SK-N-SH (cell line): ENCODE data around the gene RIMS3.

ENCODE experiments used
- EP300 ChIP-seq, 2 experiments: IDR thresholded peaks; 2 replicates each; pipeline versions ENCODE4 v1.4.0 to v1.6.1; 2012; ENCODE audit warnings: borderline replicate concordance in 1 of 2, low read depth in 1 of 2, low read length in 1 of 2
- EZH2phosphoT487 ChIP-seq: fragments of 200-600 bp; sonication (generic); IDR thresholded peaks from 2 replicates; pipeline ENCODE4 v1.6.1; 2017; ENCODE audit warnings: low read depth, mixed run types, mild to moderate bottlenecking, antibody characterized with exemption, moderate library complexity, borderline replicate concordance
- POLR2AphosphoS5 ChIP-seq: IDR thresholded peaks from 2 replicates; pipeline ENCODE4 v1.6.1; 2012; ENCODE audit warnings: low read depth, low read length
- RAD21 ChIP-seq: IDR thresholded peaks from 2 replicates; pipeline ENCODE4 v1.6.1; 2012; ENCODE audit warnings: mild to moderate bottlenecking, low read length
- SIN3A ChIP-seq: IDR thresholded peaks from 2 replicates; pipeline ENCODE4 v1.6.1; 2012; ENCODE audit warnings: low read depth, mild to moderate bottlenecking, low read length, moderate library complexity, borderline replicate concordance
- SMC3 ChIP-seq: IDR thresholded peaks from 2 replicates; pipeline ENCODE4 v1.6.1; 2012; ENCODE audit warnings: low read depth, low read length, improper control_type of control experiment
- TAF1 ChIP-seq: IDR thresholded peaks from 2 replicates; pipeline ENCODE4 v1.6.1; 2012; ENCODE audit warnings: low read depth, mild to moderate bottlenecking, low read length, moderate library complexity, borderline replicate concordance
- TF ChIP-seq, protein P1 (sequence below): fragments of 200-600 bp; sonication (generic); IDR thresholded peaks from 2 replicates; pipeline ENCODE4 v1.6.1; 2017; ENCODE audit warnings: antibody characterized with exemption, mild to moderate bottlenecking, moderate library complexity
- TF ChIP-seq, protein P2 (sequence below): IDR thresholded peaks from 2 replicates; pipeline ENCODE4 v1.4.0; 2012; ENCODE audit warnings: low read depth

DNA sequence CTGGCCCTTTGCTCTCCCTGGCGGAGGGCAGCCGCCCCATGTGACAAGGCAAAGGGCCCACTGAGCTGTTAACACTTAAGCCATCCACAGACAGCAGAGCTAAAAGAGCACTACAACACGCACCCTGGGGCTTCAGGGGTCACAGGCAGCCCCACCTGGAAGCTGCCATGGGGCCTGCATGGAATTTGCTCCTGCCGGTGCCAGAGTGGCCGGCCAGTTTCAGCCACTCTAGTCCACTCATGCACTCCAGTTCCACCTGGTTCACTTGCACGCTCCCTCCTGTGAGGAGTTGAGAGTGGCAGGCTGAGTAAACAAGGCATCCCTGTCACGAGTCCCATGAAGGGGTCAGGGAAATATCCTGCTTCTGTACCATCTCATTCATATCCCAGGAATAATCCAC is 55.3 kb downstream of the RIMS3 start:
- TF ChIP-seq, protein P1, sequence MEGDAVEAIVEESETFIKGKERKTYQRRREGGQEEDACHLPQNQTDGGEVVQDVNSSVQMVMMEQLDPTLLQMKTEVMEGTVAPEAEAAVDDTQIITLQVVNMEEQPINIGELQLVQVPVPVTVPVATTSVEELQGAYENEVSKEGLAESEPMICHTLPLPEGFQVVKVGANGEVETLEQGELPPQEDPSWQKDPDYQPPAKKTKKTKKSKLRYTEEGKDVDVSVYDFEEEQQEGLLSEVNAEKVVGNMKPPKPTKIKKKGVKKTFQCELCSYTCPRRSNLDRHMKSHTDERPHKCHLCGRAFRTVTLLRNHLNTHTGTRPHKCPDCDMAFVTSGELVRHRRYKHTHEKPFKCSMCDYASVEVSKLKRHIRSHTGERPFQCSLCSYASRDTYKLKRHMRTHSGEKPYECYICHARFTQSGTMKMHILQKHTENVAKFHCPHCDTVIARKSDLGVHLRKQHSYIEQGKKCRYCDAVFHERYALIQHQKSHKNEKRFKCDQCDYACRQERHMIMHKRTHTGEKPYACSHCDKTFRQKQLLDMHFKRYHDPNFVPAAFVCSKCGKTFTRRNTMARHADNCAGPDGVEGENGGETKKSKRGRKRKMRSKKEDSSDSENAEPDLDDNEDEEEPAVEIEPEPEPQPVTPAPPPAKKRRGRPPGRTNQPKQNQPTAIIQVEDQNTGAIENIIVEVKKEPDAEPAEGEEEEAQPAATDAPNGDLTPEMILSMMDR, result no peak
- TF ChIP-seq, protein P2, sequence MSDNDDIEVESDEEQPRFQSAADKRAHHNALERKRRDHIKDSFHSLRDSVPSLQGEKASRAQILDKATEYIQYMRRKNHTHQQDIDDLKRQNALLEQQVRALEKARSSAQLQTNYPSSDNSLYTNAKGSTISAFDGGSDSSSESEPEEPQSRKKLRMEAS, result no peak
- TF ChIP-seq POLR2AphosphoS5 (no peak), SMC3 (no peak), EP300 (IDR thresholded peaks at IDR 0.05; ENCODE audit: borderline replicate concordance in 1 of 2, low read depth in 1 of 2, low read length in 1 of 2) (no peak), SIN3A (no peak), TAF1 (no peak), EZH2phosphoT487 (no peak), RAD21 (no peak)
